ENCODE results near the gene ZBTB8OS.

DNA sequence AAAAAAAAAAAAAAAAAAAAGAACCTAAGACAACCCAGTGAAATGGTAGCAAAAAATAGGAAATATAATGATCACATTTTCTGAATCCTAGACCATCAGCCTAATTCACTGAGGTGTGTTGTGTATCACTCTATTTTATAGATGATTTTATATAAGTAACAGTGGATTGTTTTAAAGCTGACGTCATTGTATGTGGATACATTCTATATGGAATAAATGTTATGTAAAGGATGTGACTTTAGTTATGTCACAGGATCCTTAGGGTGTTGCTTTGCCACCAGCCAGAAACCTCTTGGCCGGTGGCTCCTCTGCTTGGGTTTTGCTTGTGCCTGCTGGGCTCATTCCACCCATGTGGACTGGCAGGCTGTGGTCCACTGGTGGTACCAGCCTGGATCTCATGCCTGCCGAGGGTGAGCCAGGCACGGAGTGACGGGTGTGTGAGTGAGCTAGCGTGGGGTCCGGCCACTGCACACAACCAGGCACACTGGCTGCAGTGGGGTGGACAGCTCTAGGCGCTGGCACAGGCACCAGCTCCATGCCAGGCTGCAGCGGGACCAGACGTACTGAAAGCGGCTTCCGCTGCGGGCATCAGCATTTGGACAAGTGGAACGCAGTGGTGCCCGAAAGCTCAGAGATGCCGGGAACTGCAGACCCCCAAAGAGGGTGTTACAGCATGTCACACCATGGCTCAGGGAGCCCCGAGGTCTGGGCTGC, 44.5 kb downstream of the ZBTB8OS start:
- TF ChIP-seq CTCF (IDR thresholded peaks at IDR 0.05): no peak
- TF ChIP-seq POLR2A (IDR thresholded peaks at IDR 0.05): no peak
